Glomerular endothelial cell (primary cell): Measurements from ENCODE around the gene AATF. TPM values are rescaled to one million over a fixed set of nuclear protein-coding genes. Genes with fewer than 3 reads are reported as not detected.

Experiments
- DNase-seq: peaks from one replicate; pipeline ENCODE4 v3.0.0-alpha.2; 2011; ENCODE audit warnings: low read depth, low spot score; ENCODE audit errors: extremely low read depth
- total RNA-seq: library from RNA; depleted of rRNA; stranded (reverse); fragments of >200 nt; gene quantifications from 2 replicates; pipeline ENCODE4 v1.2.3, GENCODE V29; 2015

Gene AATF
- total RNA-seq, 1 donor from 2014 or later = 26.7 TPM

DNA sequence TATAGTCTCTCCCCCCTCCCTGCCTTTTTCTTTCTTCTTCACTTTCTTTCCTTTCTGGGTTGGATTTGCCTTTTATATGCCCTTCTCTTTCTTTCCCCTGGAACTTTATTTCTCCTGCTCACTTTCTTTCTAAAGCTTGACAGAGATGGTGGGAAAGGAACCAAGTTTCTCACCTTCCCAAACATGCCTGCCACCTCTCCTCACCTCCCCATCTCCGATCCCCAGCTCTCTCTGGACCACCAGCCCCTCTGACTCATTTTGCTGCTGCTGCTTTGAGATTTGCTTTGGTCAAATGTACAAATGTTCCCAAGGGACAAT lies 18.2 kb upstream of the AATF start:
- DNase-seq = no peak

DNA sequence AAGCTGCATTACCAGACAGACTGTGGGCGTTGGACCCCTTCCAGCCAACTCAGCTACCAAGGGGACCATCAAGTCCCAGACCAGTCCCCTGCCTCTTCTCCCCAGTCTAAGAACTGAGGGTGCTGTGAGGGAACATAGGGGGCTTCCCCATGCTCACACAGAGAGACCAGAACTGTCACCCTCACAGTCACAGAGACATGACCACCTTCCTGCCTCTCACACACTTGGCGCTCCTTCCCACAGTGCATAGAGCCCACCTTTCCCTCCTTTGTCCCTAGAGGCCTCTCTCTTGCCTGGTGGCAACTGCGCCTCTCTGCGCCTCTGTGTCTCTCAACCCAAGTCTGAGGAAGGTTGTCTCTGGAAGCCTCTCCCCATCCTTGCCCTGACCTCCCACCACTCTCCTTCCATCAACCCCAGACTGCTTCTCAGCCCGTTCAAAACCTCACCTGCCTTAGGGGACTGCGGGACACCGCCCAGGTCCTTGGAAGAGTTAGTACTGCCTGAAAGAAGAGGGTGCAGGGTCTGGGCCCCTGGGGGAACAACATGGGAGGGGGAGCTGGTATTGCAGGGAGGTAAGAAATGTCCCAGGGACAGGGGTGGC lies 17.6 kb upstream of the AATF start:
- no peak for DNase-seq

DNA sequence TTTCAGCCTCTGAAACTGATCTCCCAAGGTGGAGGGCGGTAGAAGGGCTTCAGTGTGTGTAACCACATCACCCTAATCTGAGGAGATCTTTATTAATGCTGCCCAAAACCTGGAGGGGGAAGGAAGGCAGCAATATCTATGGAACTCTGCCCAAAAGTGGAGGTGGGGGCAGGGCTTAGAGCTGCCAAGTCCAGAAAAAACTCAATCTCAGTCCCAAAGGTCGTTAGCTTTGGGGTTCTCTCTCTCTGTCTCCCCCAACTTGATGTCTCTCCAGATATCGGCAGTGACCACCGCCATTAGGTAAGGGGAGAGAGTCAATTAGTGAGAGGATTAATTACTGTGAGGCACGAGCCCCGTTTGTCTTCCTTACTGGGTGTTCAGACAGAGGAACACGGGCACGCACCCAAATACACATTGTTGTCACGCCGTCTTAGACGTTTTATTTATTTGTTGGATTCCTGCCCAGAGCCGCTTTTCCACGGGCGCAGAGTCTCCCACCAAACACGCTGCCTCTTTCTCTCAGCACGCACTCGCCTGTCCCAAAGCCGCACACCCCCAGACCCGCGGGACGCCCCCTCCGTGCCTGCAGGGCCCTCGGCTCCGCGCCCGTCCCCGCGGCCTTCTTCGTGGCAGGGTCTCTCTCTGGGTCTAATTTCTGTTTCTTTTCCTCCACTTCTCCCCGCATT lies 16.9 kb upstream of the AATF start:
- no peak for DNase-seq

DNA sequence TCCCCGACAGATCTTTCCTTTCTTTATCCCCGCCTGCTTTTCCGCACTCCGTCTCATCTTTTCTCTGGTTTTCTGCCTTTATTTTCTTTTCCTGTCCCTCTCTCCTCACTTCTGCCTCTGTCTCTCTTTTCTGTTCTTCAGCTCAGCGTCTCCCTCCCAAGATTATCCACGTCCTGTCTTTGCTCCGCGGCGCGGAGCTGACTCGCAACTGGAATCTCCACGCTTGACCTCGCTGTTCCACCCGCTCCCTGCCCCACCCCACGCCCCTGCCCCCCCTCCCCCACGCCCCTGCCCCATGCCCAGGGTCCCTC lies 16.4 kb upstream of the AATF start:
- no peak for DNase-seq

DNA sequence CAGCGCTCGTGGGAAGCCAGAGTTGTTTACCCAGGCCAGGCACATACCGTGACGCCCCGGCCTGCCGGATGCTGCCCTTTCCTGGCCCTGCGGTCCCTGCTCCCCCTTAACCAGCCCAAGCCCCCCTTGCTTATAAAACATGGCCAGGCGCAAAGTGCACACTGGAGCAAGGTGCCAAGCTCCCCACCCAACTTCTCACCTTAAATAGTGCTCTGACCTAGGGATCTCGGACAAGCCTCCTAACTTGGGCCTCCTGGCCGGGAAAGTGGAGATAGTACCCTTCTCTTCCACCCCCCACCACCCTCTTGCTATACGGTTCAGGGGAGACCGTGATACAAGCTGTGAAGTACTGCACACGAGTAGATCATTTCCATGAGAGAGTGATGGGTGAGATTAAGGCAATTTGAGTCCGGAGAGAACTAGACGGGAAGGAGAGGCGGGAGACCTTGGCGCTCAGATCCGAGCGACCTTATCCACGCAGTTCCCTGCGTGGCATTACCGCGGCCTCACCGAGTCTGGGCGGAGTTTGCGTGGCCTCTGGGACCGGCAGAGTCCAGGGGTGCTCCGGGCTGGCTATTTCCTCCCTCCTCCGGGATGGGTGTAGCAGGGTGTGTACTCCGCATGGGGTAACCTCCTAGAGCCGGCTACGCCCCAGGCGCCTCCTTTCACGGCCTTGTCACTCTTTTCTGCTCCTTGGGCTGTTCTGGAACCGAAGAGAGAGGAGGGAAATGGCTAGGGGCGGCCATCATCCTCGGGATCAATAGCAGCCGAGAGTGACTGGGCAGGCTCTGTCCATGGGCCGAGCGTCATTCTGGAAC lies 15.9 kb upstream of the AATF start:
- no peak for DNase-seq

DNA sequence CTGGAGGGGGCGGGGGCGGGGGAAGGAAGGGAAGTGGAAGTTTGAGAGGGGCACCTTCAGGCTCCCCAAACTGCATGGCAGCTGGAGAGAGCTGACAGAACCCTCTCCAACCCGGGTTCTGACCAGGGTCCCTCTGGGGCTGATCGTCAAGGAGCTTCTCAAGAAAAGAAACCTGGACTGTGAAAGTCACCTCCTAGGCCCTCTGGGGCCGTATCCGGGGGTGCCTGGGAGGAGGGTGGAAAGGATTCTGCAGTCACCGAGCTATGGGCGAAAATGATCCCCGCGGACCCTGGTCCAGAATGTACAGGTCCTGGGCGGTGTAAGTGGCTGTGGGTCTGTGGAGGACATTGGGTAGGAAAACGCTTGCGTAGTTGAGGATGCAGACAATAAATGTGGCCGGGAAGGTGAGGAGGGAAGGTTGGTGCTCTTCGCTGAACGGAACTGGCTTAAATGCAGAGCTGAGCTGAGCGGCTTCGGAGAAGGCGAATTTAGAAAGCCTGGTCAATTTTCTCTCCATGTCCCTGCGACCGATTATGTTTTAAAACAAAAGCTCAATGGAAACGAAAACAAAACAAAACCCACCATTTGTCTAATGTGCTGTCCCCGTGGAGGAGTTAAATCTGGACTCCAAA lies 15.1 kb upstream of the AATF start:
- no peak for DNase-seq

DNA sequence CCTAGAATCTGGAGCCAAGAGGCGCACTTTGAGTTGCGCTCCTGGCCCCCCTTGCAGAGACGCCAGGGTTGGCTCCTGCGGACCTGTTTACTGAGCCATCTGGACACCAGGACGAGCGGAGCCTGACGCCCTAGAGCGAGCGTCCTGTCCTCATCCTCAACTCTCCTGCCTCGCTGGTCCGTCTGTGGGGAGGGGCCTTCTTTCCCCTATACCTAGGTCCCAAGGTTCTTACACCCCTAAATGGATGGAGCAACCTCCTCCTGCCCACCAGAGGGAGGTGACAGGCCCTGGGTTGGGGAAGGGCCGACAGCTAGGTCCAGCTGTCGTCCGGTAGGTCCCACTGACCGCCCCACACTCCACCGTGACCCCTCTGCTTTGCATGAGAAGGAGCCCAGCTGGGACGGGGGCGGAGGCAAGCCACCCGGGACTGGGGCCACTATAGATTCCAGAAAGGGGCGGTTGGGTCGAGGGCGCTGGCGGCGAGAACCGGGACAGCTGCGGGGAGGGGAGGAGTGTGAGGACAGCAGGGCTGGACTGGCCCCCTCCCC lies 14.5 kb upstream of the AATF start:
- no peak for DNase-seq

DNA sequence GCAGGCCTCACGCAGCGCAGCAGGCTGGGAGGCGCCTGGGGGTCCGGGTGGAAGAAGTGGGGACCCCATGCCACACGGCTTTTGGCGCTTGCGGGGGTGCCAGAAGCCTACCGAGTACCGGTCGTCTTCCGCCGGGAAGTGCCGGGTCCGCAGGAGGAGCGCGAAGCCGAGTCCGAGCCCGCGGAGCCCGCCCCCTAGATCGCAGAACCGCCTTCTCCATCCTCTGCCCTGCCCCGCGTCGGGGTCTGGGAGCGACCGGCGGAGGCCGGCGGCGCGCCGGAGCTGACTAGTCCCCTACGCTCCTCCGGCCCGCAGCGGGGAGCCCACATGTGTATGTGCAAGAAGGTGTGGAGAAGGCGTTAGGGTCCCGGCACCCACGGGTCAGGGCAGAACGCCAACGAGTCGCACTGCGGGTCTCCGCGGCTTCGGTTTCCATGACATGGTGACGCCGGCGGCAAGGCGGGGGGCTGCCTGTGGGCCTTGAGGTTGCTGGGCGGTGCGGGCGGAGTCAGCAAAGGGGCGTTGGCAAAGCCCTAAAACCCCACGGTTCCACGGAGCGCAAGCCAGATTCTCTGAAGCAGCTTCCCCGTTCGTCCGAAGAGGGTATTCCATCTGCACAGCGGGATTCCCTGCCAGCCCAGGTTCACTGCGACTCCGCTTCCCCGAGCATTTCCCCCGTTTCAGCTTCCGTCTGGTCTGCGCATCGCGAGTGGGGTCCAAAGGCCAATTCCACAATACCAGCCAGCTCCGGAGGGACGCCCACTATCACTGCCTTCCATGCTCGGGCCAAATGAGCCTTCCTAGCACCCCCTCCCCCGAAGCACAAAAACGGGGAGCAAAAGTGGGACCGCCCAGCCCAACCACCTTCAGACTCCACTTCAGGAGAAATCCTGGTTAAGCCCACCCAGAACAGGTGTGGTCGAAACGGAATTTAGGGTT lies 13.8 kb upstream of the AATF start:
- DNase-seq = no peak

DNA sequence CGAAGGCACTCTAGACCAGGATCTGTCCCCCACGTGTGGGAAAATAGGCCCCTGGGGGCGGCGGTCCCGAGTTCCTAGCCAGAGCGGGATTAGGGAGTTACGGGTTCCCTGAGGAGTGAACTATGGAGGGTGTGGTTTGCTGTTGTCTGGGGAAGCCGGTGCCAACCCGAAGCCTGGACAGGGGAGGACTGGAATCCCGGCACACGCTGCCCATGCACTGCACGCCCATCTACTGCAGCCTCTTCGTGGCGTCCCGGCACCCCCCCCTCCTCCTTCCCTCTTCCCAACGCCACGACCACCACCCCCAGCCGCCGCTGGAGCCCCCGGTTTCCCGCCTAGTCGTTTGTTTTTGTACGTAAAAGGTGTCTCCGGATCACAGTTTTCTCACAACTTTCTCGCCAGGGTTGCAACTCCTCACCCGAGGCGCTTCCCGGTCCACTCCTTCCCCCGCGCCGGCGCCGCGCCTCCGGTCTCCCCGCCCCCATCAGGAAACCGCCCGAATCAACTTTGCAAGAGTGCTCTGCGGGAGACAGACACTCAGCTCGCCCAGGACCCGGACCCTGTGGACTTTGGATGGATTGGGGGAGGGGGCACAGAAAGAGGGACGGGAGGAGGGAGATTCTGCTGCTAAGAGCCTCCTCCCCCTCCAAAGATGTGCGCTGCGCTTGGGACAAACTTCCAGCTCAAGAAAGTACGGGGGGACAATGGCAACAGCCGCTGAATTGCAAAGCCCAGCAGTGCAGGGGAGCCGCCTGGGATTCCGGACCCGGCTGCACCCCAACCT lies 12.9 kb upstream of the AATF start:
- DNase-seq = no peak

DNA sequence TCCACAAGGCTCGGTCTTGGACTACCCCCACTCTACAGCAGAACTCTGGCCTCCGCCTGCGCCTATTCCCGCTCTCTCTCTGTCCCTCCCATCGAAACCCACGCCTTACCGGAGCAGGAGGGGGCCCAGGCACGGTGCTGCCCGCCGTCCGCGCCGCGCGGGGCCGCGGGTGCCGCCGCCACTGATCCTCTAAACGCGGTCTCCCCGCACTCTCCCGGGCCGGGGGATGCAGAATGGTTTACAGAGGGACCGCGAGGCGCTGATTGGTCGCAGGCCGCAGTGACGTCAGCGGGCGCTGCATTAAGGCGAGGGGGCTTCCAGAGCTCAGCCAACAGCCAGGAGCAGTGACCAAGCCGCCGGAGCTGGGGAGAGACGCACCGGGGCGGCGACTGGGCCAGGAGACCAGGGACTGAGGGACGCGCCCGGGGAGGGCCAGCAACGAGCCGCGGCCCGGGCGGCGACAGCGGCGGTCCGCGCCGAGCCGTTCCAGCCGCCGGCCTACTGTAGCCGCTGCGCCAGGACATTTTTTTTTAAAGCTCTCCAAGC lies 12.2 kb upstream of the AATF start:
- no peak for DNase-seq

DNA sequence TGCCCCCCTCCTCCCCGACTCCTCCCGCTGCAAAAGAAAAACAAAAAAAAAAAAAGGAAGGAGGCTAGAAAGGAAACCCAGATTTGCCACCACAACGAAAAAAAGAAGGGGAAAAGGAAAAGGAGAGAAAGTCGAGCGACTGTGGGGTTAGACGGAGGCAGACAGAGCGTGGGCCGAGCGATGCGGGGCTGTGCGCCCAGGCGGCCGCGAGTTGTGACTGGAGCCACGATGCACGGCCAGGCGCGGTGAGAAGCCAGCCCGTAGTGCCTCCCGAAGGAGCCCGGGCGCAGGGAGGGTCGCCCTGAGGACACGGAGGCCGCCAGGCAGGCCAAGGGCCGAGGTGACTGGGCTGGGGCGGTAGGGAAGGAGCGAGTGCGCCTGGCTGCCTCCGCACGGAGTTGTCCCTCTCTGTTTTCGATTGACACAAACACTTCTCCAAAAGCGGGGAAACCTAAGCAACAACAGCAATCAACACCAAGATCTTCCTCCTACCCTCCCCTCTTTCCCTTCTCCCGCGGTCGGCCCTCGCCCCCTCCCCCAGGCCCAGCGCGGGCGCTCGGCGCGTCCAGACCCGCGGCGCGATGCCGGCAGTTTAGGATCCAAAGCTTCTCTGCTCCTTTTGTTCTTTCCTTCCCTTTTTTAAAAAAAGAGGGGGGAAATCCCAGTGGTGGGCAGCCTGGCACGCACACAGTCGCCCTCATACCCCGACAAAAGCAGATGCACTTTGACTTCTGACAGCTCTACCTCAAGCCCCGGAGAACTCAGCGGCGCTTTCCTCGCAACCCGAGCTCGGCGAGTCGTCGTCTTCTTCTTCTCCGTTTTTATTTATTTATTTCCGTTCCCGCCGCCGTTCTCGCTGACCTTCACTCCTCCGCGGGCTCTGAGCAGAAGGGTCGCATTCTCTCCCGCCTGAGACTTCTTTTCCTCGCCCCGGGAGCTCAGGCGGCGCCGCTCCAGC lies 11.5 kb upstream of the AATF start, which contains the start of gene LHX1:
Gene LHX1 (plus strand): TSS at position 475 of the 958 bp plus-strand sequence. CDS start 723 bp downstream, outside the sequence.
- no peak for DNase-seq

DNA sequence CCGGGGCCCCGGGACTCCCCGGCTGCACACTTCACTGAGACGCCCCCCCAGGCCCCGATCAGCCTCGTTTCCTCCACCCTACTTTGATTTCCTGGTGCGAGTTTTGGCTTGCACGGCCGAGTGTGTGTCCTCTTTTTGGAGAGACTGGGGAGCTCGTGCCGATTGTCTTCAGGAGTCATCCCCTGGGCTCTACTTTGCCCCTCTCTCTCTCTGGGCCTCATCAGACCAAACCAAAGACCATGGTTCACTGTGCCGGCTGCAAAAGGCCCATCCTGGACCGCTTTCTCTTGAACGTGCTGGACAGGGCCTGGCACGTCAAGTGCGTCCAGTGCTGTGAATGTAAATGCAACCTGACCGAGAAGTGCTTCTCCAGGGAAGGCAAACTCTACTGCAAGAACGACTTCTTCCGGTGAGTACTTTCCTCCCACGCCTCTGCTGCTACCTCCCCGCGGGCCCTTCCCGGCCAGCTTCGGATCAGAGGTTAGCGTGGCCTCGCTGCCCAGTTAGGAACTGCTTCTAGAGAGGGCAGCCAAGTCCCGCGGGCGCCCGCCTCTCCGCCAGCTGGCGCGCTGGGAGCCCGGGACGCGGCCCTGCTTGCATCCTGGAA lies 10.7 kb upstream of the AATF start:
- DNase-seq = no peak

DNA sequence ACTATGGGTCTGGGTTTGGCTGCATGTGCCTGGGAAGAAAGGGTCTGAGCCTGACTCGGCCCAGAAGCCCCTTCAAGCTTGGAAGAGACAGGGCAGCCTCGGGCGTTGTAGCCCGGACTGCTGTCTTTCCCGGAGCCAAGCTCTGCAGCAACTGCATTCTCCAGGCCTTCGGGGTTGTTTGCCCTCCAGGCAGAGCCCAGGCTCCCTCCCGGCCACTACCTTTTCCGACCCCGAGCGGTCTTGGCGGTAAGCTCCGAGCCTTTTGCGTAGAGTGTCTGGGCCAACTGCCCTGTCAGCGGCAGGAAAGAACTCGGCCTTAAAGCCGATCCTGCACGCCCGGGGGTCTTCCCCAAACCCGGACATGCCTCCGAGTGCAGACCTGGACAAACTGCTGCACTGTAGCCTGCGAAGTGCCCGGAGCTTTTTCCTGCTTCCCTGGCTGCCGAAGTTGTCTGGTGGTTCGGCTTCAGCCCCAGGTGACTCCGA lies 10.1 kb upstream of the AATF start:
- no peak for DNase-seq

DNA sequence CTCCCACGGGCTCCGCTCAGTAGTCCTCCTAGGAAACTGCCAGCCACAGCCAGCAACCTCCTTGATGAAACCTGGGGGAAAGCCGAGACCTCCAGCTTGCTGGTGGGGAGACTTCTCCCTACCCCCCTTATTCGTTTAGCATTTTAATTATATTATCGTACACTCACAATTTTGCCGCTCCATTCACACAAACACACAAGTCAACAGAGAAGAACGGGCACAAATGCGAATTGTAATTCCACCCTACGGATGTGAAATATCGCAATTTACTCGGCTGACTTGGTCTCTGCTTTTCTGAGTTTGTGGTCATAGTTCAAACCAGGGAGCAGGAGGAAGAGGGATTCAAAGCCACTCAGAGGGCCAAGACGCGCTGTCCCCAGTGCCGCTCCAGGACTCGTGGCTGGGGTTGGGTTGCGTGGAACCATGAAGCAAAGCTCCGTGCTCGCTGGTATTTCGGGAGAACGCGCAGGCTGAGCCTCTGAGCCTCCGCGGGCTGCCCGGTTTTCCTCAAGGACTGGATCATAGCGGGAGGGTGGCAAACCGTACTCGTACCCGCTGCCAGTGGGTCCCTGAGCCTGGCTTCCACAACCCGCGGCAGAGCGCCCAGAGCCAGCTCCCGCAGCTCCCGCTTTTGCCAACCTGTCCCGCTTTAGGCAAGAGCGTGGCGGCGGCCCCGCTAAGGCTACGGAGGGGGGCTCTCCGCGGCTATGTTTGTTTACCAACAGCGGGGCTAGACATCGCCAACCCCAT lies 9.5 kb upstream of the AATF start:
- DNase-seq = no peak

DNA sequence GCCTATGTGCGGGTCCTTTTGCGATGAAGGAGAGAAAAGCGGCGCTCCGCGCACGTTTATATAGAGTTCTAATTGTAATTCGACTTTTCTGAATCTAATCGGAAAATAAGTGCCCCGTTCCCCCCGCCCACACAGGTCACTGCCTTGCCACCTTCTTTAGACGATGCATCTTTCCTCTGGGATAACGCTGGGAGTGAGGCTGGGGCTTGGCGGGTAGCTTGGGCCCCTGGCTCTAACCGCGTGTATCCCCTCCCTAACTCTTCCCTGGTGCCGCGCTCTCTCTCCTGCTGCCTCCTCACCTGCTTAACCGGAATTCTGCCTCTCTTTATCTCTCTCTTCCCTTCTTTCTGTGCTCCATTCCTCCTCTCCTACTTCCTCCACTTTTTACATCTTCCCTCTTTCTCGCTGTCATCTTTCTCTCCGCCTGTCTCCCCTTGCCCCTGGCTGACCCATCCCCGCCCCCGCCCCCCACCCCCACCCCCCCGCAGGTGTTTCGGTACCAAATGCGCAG lies 8.9 kb upstream of the AATF start:
- DNase-seq = no peak
